H9 (cell line): Measurements from ENCODE around the gene PCA3. TPM values are rescaled to one million over a fixed set of nuclear protein-coding genes. Genes with fewer than 3 reads are reported as not detected.

ENCODE experiments used
- DNase-seq: peaks from one replicate; pipeline ENCODE4 v3.0.0-alpha.2; 2017
- H2AFZ ChIP-seq: one replicate; pipeline ENCODE4 v1.6.1; 2013; ENCODE audit warnings: mild to moderate bottlenecking, low read length, control low read depth, moderate library complexity
- H2AK5ac ChIP-seq: 2 replicates; pipeline ENCODE4 v1.6.1; 2013; ENCODE audit warnings: low read length, control low read depth, mixed read lengths; ENCODE audit not compliant: insufficient read length
- H2BK120ac ChIP-seq: one replicate; pipeline ENCODE4 v1.6.1; 2013; ENCODE audit warnings: low read depth, mild to moderate bottlenecking, low read length, control low read depth, inconsistent platforms; ENCODE audit not compliant: poor library complexity, severe bottlenecking
- H2BK12ac ChIP-seq: 2 replicates; pipeline ENCODE4 v1.6.1; 2013; ENCODE audit warnings: low read length, control low read depth, mixed read lengths, low read depth; ENCODE audit not compliant: insufficient read length
- H2BK15ac ChIP-seq: 2 replicates; pipeline ENCODE4 v1.6.1; 2013; ENCODE audit warnings: low read depth, low read length, control low read depth
- H2BK20ac ChIP-seq: one replicate; pipeline ENCODE4 v1.6.1; 2013; ENCODE audit warnings: low read depth, mild to moderate bottlenecking, low read length, control low read depth, inconsistent platforms; ENCODE audit not compliant: poor library complexity, severe bottlenecking
- H2BK5ac ChIP-seq: 2 replicates; pipeline ENCODE4 v1.6.1; 2013; ENCODE audit warnings: low read length, control low read depth, mixed read lengths; ENCODE audit not compliant: insufficient read length
- H3K14ac ChIP-seq: 2 replicates; pipeline ENCODE4 v1.6.1; 2013; ENCODE audit warnings: low read length, control low read depth; ENCODE audit not compliant: insufficient read depth
- H3K18ac ChIP-seq: 2 replicates; pipeline ENCODE4 v1.6.1; 2013; ENCODE audit warnings: low read depth, mild to moderate bottlenecking, mixed read lengths, low read length, control low read depth; ENCODE audit not compliant: insufficient read length
- H3K23ac ChIP-seq: 2 replicates; pipeline ENCODE4 v1.6.1; 2013; ENCODE audit warnings: low read length, control low read depth, mixed read lengths, low read depth; ENCODE audit not compliant: insufficient read length
- H3K23me2 ChIP-seq: 2 replicates; pipeline ENCODE4 v1.6.1; 2013; ENCODE audit warnings: low read depth, mild to moderate bottlenecking, mixed read lengths, low read length, control low read depth; ENCODE audit not compliant: insufficient read length, poor library complexity, severe bottlenecking
- H3K27ac ChIP-seq: 2 replicates; pipeline ENCODE4 v1.5.1; 2013; ENCODE audit warnings: low read length, control low read depth, mixed read lengths, low read depth; ENCODE audit not compliant: insufficient read length
- H3K27me3 ChIP-seq: 2 replicates; pipeline ENCODE4 v1.6.1; 2013; ENCODE audit warnings: low read length, control low read depth, inconsistent platforms; ENCODE audit not compliant: insufficient read depth
- H3K4ac ChIP-seq: 2 replicates; pipeline ENCODE4 v1.6.1; 2013; ENCODE audit warnings: low read depth, mild to moderate bottlenecking, control low read depth, inconsistent platforms, low read length, moderate library complexity
- H3K4me1 ChIP-seq: 2 replicates; pipeline ENCODE4 v1.6.1; 2013; ENCODE audit warnings: low read length, control low read depth, inconsistent platforms; ENCODE audit not compliant: insufficient read depth
- H3K4me2 ChIP-seq: 2 replicates; pipeline ENCODE4 v1.6.1; 2013; ENCODE audit warnings: low read length, control low read depth, mixed read lengths; ENCODE audit not compliant: insufficient read length, insufficient read depth
- H3K56ac ChIP-seq: 2 replicates; pipeline ENCODE4 v1.6.1; 2013; ENCODE audit warnings: low read depth, mild to moderate bottlenecking, mixed read lengths, low read length, control low read depth; ENCODE audit not compliant: insufficient read length
- H3K79me1 ChIP-seq: 2 replicates; pipeline ENCODE4 v1.6.1; 2013; ENCODE audit warnings: low read depth, mild to moderate bottlenecking, moderate library complexity, low read length, control low read depth, inconsistent platforms; ENCODE audit not compliant: insufficient read depth, poor library complexity, severe bottlenecking
- H3K79me2 ChIP-seq: 2 replicates; pipeline ENCODE4 v1.6.1; 2013; ENCODE audit warnings: low read length, control low read depth, inconsistent platforms; ENCODE audit not compliant: insufficient read depth
- H3K9ac ChIP-seq: 2 replicates; pipeline ENCODE4 v1.6.1; 2013; ENCODE audit warnings: low read length, control low read depth, mixed read lengths; ENCODE audit not compliant: insufficient read length; ENCODE audit errors: extremely low read depth
- H3K9me3 ChIP-seq: one replicate; pipeline ENCODE4 v1.6.1; 2013; ENCODE audit warnings: low read depth, low read length, inconsistent platforms; ENCODE audit not compliant: control insufficient read depth
- H3T11ph ChIP-seq: one replicate; pipeline ENCODE4 v1.6.1; 2013; ENCODE audit warnings: mild to moderate bottlenecking, low read length, control low read depth, inconsistent platforms
- H4K20me1 ChIP-seq: one replicate; pipeline ENCODE4 v1.6.1; 2013; ENCODE audit not compliant: control insufficient read depth, insufficient read length, insufficient read depth
- H4K5ac ChIP-seq: 2 replicates; pipeline ENCODE4 v1.6.1; 2013; ENCODE audit warnings: low read depth, mild to moderate bottlenecking, mixed read lengths, low read length, control low read depth; ENCODE audit not compliant: insufficient read length
- H4K8ac ChIP-seq: replicated peaks from 2 replicates; pipeline ENCODE4 v1.6.1; 2013; ENCODE audit warnings: low read length, control low read depth, mixed read lengths, low read depth; ENCODE audit not compliant: insufficient read length
- H4K91ac ChIP-seq: 2 replicates; pipeline ENCODE4 v1.6.1; 2013; ENCODE audit warnings: low read depth, mild to moderate bottlenecking, moderate library complexity, mixed read lengths, low read length, control low read depth; ENCODE audit not compliant: insufficient read length
- H3K27ac Mint-ChIP-seq, 3 experiments: 2 replicates in 2 of 3; 3 replicates in 1 of 3; pipeline ENCODE4 v1.8.0; 2020 to 2021; ENCODE audit warnings: mixed read lengths in 3 of 3, mild to moderate bottlenecking in 1 of 3, moderate library complexity in 1 of 3
- H3K27me3 Mint-ChIP-seq: 2 replicates; pipeline ENCODE4 v1.8.0; 2021; ENCODE audit warnings: low read depth, mild to moderate bottlenecking, moderate library complexity, mixed read lengths
- H3K36me3 Mint-ChIP-seq, 3 experiments: 2 replicates in 2 of 3; 3 replicates in 1 of 3; pipeline ENCODE4 v1.8.0; 2020 to 2021; ENCODE audit warnings: low read depth in 3 of 3, mixed read lengths in 3 of 3; ENCODE audit not compliant: insufficient read depth in 1 of 3
- H3K4me1 Mint-ChIP-seq, 2 experiments: 2 replicates each; pipeline ENCODE4 v1.8.0; 2020; ENCODE audit warnings: mixed read lengths in 2 of 2
- H3K4me3 Mint-ChIP-seq, 2 experiments: 2 replicates in 1 of 2; 3 replicates in 1 of 2; pipeline ENCODE4 v1.8.0; 2020 to 2021; ENCODE audit warnings: mild to moderate bottlenecking in 2 of 2, mixed read lengths in 2 of 2, moderate library complexity in 1 of 2
- H3K9me3 Mint-ChIP-seq, 2 experiments: 2 replicates in 1 of 2; 3 replicates in 1 of 2; pipeline ENCODE4 v1.8.0; 2020; ENCODE audit warnings: mild to moderate bottlenecking in 2 of 2, mixed read lengths in 2 of 2, moderate library complexity in 1 of 2
- WGBS: extraction: QIAGEN DNeasy Blood & Tissue Kit; methylation state at CpG from one replicate; pipeline ENCODE4 v1.1.7; 2013; ENCODE audit warnings: missing lambda C conversion rate, low lambda C conversion rate, mixed read lengths; ENCODE audit not compliant: insufficient read length; ENCODE audit errors: extremely low coverage; 5-methylcytosine and 5-hydroxymethylcytosine counted together
- total RNA-seq: library from RNA; stranded (reverse); gene quantifications from 2 replicates; pipeline ENCODE4 v1.2.1, GENCODE V29; 2021
- TF ChIP-seq, protein P1 (sequence below): fragments of 200-600 bp; sonication (generic); conservative IDR thresholded peaks from 3 replicates; pipeline ENCODE4 v1.8.0; 2021; ENCODE audit warnings: antibody characterized with exemption, mild to moderate bottlenecking

The PCA3 gene
- total RNA-seq, 1 experiment from 2014 or later = not detected

DNA sequence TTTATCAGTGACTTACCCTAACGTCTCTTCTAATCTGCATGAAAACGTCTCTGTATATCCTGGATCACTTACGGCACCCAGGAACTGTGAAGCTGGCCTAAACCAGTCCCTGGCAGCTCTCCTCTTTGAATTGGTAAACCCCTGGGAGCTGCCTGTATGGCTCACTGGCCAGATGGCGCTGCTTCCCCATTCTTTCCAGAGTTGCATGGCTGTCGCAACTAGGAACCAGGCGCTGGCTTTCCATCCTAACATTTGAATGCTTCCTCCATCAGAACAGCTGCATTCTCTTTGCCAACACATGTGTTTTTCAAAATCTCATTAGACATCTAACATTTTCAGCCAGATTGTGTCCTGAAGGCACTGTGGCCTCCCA, 8.0 kb upstream of the PCA3 start:
- Mint-ChIP-seq H3K9me3 (no peaks in the 10 kb centered on the region), H3K4me1 (peaks cover 7 to 14% of the 10 kb centered on the region in 2 experiments), H3K4me3 (no peak overlapping the region), H3K36me3 (no peaks in the 10 kb centered on the region), H3K27me3 (no peaks in the 10 kb centered on the region), H3K27ac (0 out of 7 replicates have a peak overlapping the region, but pooled peaks of 1 of the 3 experiments have one; percentile 21)
- TF ChIP-seq, protein P1, sequence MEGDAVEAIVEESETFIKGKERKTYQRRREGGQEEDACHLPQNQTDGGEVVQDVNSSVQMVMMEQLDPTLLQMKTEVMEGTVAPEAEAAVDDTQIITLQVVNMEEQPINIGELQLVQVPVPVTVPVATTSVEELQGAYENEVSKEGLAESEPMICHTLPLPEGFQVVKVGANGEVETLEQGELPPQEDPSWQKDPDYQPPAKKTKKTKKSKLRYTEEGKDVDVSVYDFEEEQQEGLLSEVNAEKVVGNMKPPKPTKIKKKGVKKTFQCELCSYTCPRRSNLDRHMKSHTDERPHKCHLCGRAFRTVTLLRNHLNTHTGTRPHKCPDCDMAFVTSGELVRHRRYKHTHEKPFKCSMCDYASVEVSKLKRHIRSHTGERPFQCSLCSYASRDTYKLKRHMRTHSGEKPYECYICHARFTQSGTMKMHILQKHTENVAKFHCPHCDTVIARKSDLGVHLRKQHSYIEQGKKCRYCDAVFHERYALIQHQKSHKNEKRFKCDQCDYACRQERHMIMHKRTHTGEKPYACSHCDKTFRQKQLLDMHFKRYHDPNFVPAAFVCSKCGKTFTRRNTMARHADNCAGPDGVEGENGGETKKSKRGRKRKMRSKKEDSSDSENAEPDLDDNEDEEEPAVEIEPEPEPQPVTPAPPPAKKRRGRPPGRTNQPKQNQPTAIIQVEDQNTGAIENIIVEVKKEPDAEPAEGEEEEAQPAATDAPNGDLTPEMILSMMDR = peak; percentile 59
- Histone ChIP-seq H4K20me1 (no peaks in the 10 kb centered on the region), H3K18ac (no peak overlapping the region), H3K23ac (no peak overlapping the region), H2BK20ac (no peak overlapping the region), H3K4ac (no peak overlapping the region), H2BK12ac (no peak overlapping the region), H2BK5ac (no peak overlapping the region), H3K79me2 (no peaks in the 10 kb centered on the region), H4K91ac (no peak overlapping the region), H3K14ac (no peak overlapping the region), H3K4me1 (no peaks in the 10 kb centered on the region), H3K9ac (no peak overlapping the region), H3K27ac (no peak overlapping the region), H2BK120ac (no peak overlapping the region), H3K4me2 (no peak overlapping the region), H2BK15ac (no peak overlapping the region), H3K9me3 (no peaks in the 10 kb centered on the region), H4K5ac (no peak overlapping the region), H3K79me1 (no peaks in the 10 kb centered on the region), H4K8ac (no peak overlapping the region), H2AK5ac (no peak overlapping the region), H2AFZ (no peak overlapping the region), H3K23me2 (no peaks in the 10 kb centered on the region), H3K27me3 (no peaks in the 10 kb centered on the region), H3T11ph (no peak overlapping the region), H3K56ac (no peak overlapping the region)
- peak; percentile 59 for DNase-seq
- no CpG with 5 or more reads among the region's 6 CpGs for WGBS
